ENCODE data around the gene CXCL17. TPM values are rescaled to one million over a fixed set of nuclear protein-coding genes. Genes with fewer than 3 reads are reported as not detected.

CXCL17 gene
- total RNA-seq, 1 experiment from 2014 or later: not detected

GRCh38 chr19:42400404-42400803 is 42.3 kb downstream of the CXCL17 start:
- H3K4me1 Mint-ChIP-seq: peaks cover 30 to 40% of the 10 kb centered on the region in 2 experiments
- H3K27ac ChIP-seq (ENCODE audit: insufficient read length, low read depth, low read length): no peak overlapping the region
- peak overlapping the region; percentile 79 for H3K4me2 ChIP-seq (ENCODE audit: insufficient read depth, insufficient read length, low read length)

More at GRCh38 chr19:42400404-42400803, 42.3 kb downstream of the CXCL17 start:
- Histone ChIP-seq H3K27me3 (ENCODE audit: insufficient read depth, low read length) (no peaks in the 10 kb centered on the region), H3T11ph (ENCODE audit: low read length) (no peak overlapping the region), H3K56ac (ENCODE audit: insufficient read length, low read depth, low read length) (no peak overlapping the region), H3K23me2 (ENCODE audit: insufficient read length, low read depth, low read length, poor library complexity, severe bottlenecking) (peaks cover 23% of the 10 kb centered on the region), H4K5ac (ENCODE audit: insufficient read length, low read depth, low read length) (no peak overlapping the region), H3K4ac (ENCODE audit: low read depth, low read length) (no peak overlapping the region), H2AK5ac (ENCODE audit: insufficient read length, low read length) (no peak overlapping the region), H3K4me1 (ENCODE audit: insufficient read depth, low read length) (peaks cover 3% of the 10 kb centered on the region; the same call in 1 of the 2 replicates), H3K9me3 (ENCODE audit: control insufficient read depth, low read depth, low read length) (no peaks in the 10 kb centered on the region), H3K14ac (ENCODE audit: insufficient read depth, low read length) (no peak overlapping the region; the same call in 1 of the 2 replicates), H2AFZ (ENCODE audit: low read length) (no peak overlapping the region), H4K20me1 (ENCODE audit: control insufficient read depth, insufficient read depth, insufficient read length) (peaks cover 3% of the 10 kb centered on the region), H3K79me1 (ENCODE audit: insufficient read depth, low read depth, low read length, poor library complexity, severe bottlenecking) (no peaks in the 10 kb centered on the region), H4K8ac (replicated peaks; ENCODE audit: insufficient read length, low read depth, low read length) (no peak overlapping the region), H2BK12ac (ENCODE audit: insufficient read length, low read depth, low read length) (no peak overlapping the region), H2BK5ac (ENCODE audit: insufficient read length, low read length) (no peak overlapping the region), H3K23ac (ENCODE audit: insufficient read length, low read depth, low read length) (no peak overlapping the region), H2BK20ac (ENCODE audit: low read depth, low read length, poor library complexity, severe bottlenecking) (no peak overlapping the region), H2BK15ac (ENCODE audit: low read depth, low read length) (no peak overlapping the region), H3K18ac (ENCODE audit: insufficient read length, low read depth, low read length) (no peak overlapping the region), H2BK120ac (ENCODE audit: low read depth, low read length, poor library complexity, severe bottlenecking) (no peak overlapping the region), H3K79me2 (ENCODE audit: insufficient read depth, low read length) (no peaks in the 10 kb centered on the region), H3K9ac (ENCODE audit: extremely low read depth, insufficient read length, low read length) (no peak overlapping the region), H4K91ac (ENCODE audit: insufficient read length, low read depth, low read length) (no peak overlapping the region)
- peak overlapping the region in 1 of 3 experiments; percentile 88; a peak in 2 of 7 replicates for H3K27ac Mint-ChIP-seq
- DNase-seq: no peak
- H3K4me3 Mint-ChIP-seq: peak overlapping the region in 1 of 2 experiments; percentile 69; a peak in 3 of 5 replicates
- TF ChIP-seq CTCF (conservative IDR thresholded peaks at IDR 0.05): no peak
- H3K9me3 Mint-ChIP-seq: no peaks in the 10 kb centered on the region; a peak in 1 of 5 replicates
- H3K36me3 Mint-ChIP-seq (ENCODE audit: insufficient read depth in 1 of 3, low read depth in 3 of 3): peaks cover 10 to 19% (median 17%) of the 10 kb centered on the region in 3 experiments; a peak in 6 of 7 replicates
- no CpG with 5 or more reads among the region's 1 CpG for WGBS (ENCODE audit: extremely low coverage, insufficient read length, low lambda C conversion rate)
- peaks cover 38% of the 10 kb centered on the region for H3K27me3 Mint-ChIP-seq (ENCODE audit: low read depth)

Data from H9 (cell line).